Loucy (cell line): Measurements from ENCODE around the gene DOCK9.

Experiments used
- H2AFZ ChIP-seq: fragments of 200-600 bp; sonication (generic); 2 replicates; pipeline ENCODE4 v1.6.0; 2016; ENCODE audit warnings: antibody characterized with exemption, mild to moderate bottlenecking, low read length, moderate library complexity
- H3F3A ChIP-seq: fragments of 200-600 bp; 2 replicates; pipeline ENCODE4 v1.6.0; 2016; ENCODE audit warnings: antibody characterized with exemption, low read depth, mild to moderate bottlenecking
- H3K27me3 ChIP-seq: fragments of 200-600 bp; sonication (generic); 2 replicates; pipeline ENCODE4 v1.6.1; 2014; ENCODE audit warnings: low read length, mild to moderate bottlenecking; ENCODE audit not compliant: insufficient read depth, poor library complexity, severe bottlenecking
- H3K36me3 ChIP-seq: fragments of 200-600 bp; sonication (generic); 2 replicates; pipeline ENCODE4 v1.6.1; 2016; ENCODE audit warnings: low read length; ENCODE audit not compliant: insufficient read depth
- H3K4me1 ChIP-seq: fragments of 200-600 bp; sonication (generic); 2 replicates; pipeline ENCODE4 v1.5.1; 2014; ENCODE audit warnings: low read length, mild to moderate bottlenecking; ENCODE audit not compliant: insufficient read depth, poor library complexity, severe bottlenecking
- H3K4me2 ChIP-seq: fragments of 200-600 bp; sonication (generic); 2 replicates; pipeline ENCODE4 v1.6.0; 2014; ENCODE audit warnings: antibody characterized with exemption, low read length, low read depth, mild to moderate bottlenecking; ENCODE audit not compliant: poor library complexity, severe bottlenecking
- H3K4me3 ChIP-seq: fragments of 200-600 bp; sonication (generic); 2 replicates; pipeline ENCODE4 v1.5.1; 2014; ENCODE audit warnings: low read length, mild to moderate bottlenecking, mixed read lengths; ENCODE audit not compliant: poor library complexity, severe bottlenecking
- H3K79me2 ChIP-seq: fragments of 200-600 bp; sonication (generic); 2 replicates; pipeline ENCODE4 v1.6.1; 2014; ENCODE audit warnings: low read length; ENCODE audit not compliant: insufficient read depth
- H3K9ac ChIP-seq: fragments of 200-600 bp; sonication (generic); 2 replicates; pipeline ENCODE4 v1.6.0; 2014; ENCODE audit warnings: mild to moderate bottlenecking, low read depth, low read length, moderate library complexity; ENCODE audit not compliant: poor library complexity, severe bottlenecking
- H3K9me2 ChIP-seq: fragments of 200-600 bp; sonication (generic); replicated peaks from 2 replicates; pipeline ENCODE4 v1.6.1; 2016; ENCODE audit warnings: low read depth, low read length, mixed read lengths
- H3K9me3 ChIP-seq: fragments of 200-600 bp; sonication (generic); 2 replicates; pipeline ENCODE4 v1.6.1; 2014; ENCODE audit warnings: mild to moderate bottlenecking, antibody characterized with exemption, low read length, low read depth; ENCODE audit not compliant: insufficient read depth
- H4K20me1 ChIP-seq: fragments of 200-600 bp; sonication (generic); 2 replicates; pipeline ENCODE4 v1.6.0; 2014; ENCODE audit warnings: antibody characterized with exemption, low read length, mild to moderate bottlenecking; ENCODE audit not compliant: insufficient read depth, poor library complexity, severe bottlenecking
- EZH2phosphoT487 ChIP-seq: fragments of 200-600 bp; IDR thresholded peaks from 2 replicates; pipeline ENCODE4 v1.6.1; 2018; ENCODE audit warnings: antibody characterized with exemption, mild to moderate bottlenecking, moderate library complexity, borderline replicate concordance
- TF ChIP-seq, protein P1 (sequence below): fragments of 200-600 bp; sonication (generic); conservative IDR thresholded peaks from 2 replicates; pipeline ENCODE4 v1.5.1; 2014; ENCODE audit warnings: mild to moderate bottlenecking, antibody characterized with exemption, low read length

The DOCK9 gene

DNA sequence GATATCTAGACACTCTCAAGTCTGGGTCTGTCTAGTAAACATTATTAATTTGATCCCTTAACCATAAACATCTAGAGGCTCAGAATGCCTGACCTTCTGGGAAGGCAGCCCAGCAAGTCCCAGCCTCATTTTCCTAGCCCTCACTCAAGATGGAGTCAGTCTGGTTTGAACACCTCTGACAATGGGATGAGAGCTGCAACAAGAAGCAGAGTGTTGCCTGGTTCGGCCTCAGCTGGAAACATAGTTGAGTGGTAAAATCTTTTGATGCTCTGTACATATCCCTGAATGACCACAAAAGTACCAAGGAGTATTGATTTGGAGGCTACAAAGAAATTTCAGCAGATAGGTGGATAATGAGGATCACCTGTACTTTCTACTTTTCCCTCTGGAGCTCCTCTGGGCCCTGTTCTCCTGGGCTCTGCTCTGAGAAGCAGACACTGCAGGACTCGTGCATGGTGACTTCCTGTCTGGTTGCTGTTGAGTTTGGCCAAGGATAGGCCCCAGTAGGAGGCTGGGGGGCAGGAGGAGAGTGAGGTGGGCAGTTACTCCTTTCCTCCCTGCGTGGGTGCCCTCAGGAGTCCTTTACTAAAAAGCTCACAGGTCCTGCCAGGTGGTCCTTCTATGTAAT is 157.0 kb downstream of the DOCK9 start:
- Histone ChIP-seq H4K20me1 (no peaks in the 10 kb centered on the region), H3K9ac (no peak overlapping the region), H3K27me3 (no peaks in the 10 kb centered on the region), H3K79me2 (no peaks in the 10 kb centered on the region), H3K9me3 (no peaks in the 10 kb centered on the region), H3K4me1 (peaks cover 3% of the 10 kb centered on the region), H3F3A (no peaks in the 10 kb centered on the region), H3K4me3 (no peak overlapping the region), H3K4me2 (no peak overlapping the region), H3K9me2 (no peaks in the 10 kb centered on the region), H3K36me3 (peaks cover 3% of the 10 kb centered on the region; the same call in 1 of the 2 replicates), H2AFZ (no peak overlapping the region)
- no peak for TF ChIP-seq EZH2phosphoT487

DNA sequence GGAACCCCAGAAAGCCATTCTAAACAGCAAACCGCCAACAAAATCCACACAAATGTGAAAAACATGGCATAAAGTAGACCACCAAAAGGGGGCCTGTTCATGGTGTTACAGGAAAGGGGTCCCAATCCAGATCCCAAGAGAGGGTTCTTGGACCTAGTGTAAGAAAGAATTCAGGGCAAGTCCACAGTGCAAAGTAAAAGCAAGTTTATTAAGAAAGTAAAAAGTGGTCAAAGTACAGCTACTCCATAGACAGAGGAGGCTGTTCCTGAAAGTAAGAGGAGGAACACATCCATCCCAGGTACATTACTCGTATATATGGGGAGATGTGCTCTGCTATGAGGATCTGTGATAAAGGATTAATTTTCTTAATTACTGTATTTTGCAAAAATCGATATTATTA is 157.6 kb downstream of the DOCK9 start:
- Histone ChIP-seq H3K36me3 (peaks cover 3% of the 10 kb centered on the region; the same call in 1 of the 2 replicates), H3K9ac (no peak overlapping the region), H3K9me3 (no peaks in the 10 kb centered on the region), H3K79me2 (no peaks in the 10 kb centered on the region), H3K4me2 (no peak overlapping the region), H3K27me3 (no peaks in the 10 kb centered on the region), H2AFZ (no peak overlapping the region), H3F3A (no peaks in the 10 kb centered on the region), H3K4me3 (no peak overlapping the region), H3K4me1 (no peaks in the 10 kb centered on the region), H3K9me2 (no peaks in the 10 kb centered on the region), H4K20me1 (no peaks in the 10 kb centered on the region)
- TF ChIP-seq, protein P1, sequence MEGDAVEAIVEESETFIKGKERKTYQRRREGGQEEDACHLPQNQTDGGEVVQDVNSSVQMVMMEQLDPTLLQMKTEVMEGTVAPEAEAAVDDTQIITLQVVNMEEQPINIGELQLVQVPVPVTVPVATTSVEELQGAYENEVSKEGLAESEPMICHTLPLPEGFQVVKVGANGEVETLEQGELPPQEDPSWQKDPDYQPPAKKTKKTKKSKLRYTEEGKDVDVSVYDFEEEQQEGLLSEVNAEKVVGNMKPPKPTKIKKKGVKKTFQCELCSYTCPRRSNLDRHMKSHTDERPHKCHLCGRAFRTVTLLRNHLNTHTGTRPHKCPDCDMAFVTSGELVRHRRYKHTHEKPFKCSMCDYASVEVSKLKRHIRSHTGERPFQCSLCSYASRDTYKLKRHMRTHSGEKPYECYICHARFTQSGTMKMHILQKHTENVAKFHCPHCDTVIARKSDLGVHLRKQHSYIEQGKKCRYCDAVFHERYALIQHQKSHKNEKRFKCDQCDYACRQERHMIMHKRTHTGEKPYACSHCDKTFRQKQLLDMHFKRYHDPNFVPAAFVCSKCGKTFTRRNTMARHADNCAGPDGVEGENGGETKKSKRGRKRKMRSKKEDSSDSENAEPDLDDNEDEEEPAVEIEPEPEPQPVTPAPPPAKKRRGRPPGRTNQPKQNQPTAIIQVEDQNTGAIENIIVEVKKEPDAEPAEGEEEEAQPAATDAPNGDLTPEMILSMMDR = no peak
- TF ChIP-seq EZH2phosphoT487 = no peak

DNA sequence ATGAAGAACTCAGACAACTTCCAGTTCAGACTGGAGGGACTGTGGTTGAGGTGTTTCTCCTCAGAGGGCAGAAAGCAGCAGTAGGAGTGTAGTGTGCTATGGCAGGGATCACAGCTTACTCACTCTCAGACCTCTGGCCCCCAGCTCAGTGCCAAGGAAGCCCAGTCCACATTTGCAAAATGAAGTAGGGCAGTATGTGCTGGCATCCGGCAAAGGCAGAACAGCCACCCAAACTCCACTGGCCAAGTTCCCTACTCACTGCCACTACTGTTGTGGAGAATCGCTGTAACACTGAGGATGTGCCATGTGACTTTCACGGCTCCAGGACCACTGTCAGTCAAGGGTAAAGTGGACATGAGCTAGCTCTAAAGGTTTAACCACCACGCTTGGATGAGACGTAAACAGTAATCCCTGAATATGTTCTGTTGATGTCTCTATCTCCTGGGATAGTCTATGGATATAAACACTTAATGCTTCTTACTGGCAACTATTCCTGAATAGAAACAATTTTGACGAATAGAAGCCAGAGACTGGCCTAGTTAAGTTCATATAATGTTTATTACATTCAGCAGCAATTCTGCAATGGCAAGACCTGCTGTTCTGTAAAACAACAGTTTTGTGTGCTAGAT is 158.4 kb downstream of the DOCK9 start:
- TF ChIP-seq EZH2phosphoT487 = no peak
- TF ChIP-seq, protein P1 = no peak
- Histone ChIP-seq H3K9ac (no peak overlapping the region), H3K4me3 (no peak overlapping the region), H3K36me3 (peaks cover 3% of the 10 kb centered on the region; the same call in 1 of the 2 replicates), H3K79me2 (no peaks in the 10 kb centered on the region), H2AFZ (no peak overlapping the region), H3K9me2 (no peaks in the 10 kb centered on the region), H3K9me3 (no peaks in the 10 kb centered on the region), H3K4me1 (no peaks in the 10 kb centered on the region), H3K4me2 (no peak overlapping the region), H4K20me1 (no peaks in the 10 kb centered on the region), H3K27me3 (no peaks in the 10 kb centered on the region), H3F3A (no peaks in the 10 kb centered on the region)
